PC-9 (cell line): ENCODE results near the gene NUP153.

Experiments used
- EZH2 ChIP-seq: fragments of 200-600 bp; sonication (generic); IDR thresholded peaks from 2 replicates; pipeline ENCODE4 v1.8.0; 2017; ENCODE audit warnings: antibody characterized with exemption, low read depth
- TF ChIP-seq, protein P1 (sequence below): fragments of 200-600 bp; sonication (generic); conservative IDR thresholded peaks from 2 replicates; pipeline ENCODE4 v1.6.1; 2017; ENCODE audit warnings: mixed run types, antibody characterized with exemption, mild to moderate bottlenecking, moderate library complexity

DNA sequence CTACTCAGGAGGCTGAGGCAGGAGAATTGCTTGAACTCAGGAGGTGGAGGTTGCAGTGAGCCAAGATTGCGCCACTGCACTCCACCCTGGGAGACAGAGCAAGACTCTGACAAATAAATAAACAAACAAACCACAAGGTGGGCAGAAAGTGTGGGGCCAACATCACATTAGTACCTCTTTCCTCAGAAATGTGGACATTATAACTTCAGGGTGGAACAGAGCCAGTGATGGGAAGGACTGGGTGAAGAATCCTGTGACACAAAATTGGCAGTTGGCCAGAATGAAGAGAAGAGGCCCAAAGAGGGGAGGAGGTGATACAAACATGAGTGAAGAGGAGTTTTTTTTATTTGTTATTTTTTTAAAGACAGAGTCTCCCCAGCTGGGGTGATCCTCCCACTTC, 50.6 kb downstream of the NUP153 start:
- TF ChIP-seq, protein P1, sequence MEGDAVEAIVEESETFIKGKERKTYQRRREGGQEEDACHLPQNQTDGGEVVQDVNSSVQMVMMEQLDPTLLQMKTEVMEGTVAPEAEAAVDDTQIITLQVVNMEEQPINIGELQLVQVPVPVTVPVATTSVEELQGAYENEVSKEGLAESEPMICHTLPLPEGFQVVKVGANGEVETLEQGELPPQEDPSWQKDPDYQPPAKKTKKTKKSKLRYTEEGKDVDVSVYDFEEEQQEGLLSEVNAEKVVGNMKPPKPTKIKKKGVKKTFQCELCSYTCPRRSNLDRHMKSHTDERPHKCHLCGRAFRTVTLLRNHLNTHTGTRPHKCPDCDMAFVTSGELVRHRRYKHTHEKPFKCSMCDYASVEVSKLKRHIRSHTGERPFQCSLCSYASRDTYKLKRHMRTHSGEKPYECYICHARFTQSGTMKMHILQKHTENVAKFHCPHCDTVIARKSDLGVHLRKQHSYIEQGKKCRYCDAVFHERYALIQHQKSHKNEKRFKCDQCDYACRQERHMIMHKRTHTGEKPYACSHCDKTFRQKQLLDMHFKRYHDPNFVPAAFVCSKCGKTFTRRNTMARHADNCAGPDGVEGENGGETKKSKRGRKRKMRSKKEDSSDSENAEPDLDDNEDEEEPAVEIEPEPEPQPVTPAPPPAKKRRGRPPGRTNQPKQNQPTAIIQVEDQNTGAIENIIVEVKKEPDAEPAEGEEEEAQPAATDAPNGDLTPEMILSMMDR, result no peak
- TF ChIP-seq EZH2, result no peak
